Mesenchymal stem cell (in vitro differentiated cells and primary cell): ENCODE results near the gene E2F7.

ENCODE experiments used
- DNase-seq: peaks from one replicate; pipeline ENCODE4 v3.0.0-alpha.2; 2013
- H2AFZ ChIP-seq: one replicate; pipeline ENCODE4 v1.6.1; 2013; ENCODE audit warnings: low read depth, mild to moderate bottlenecking, control low read depth, inconsistent platforms, low read length, moderate library complexity
- H2AK5ac ChIP-seq: 2 replicates; pipeline ENCODE4 v1.6.1; 2013; ENCODE audit warnings: low read length, moderate library complexity, mild to moderate bottlenecking, inconsistent platforms; ENCODE audit not compliant: severe bottlenecking
- H2BK120ac ChIP-seq: one replicate; pipeline ENCODE4 v1.6.1; 2013; ENCODE audit warnings: low read depth, mild to moderate bottlenecking, inconsistent platforms, low read length, moderate library complexity
- H2BK12ac ChIP-seq, 2 experiments: one replicate each; pipeline ENCODE4 v1.6.1; 2013; ENCODE audit warnings: inconsistent platforms in 2 of 2, low read length in 2 of 2, mild to moderate bottlenecking in 2 of 2, moderate library complexity in 2 of 2, control low read depth in 1 of 2
- H2BK15ac ChIP-seq: one replicate; pipeline ENCODE4 v1.6.1; 2013; ENCODE audit warnings: mild to moderate bottlenecking, low read depth, inconsistent platforms; ENCODE audit not compliant: poor library complexity, severe bottlenecking
- H2BK5ac ChIP-seq: 2 replicates; pipeline ENCODE4 v1.6.1; 2013; ENCODE audit warnings: low read depth, mild to moderate bottlenecking, low read length, control low read depth, inconsistent platforms; ENCODE audit not compliant: poor library complexity, severe bottlenecking
- H3K14ac ChIP-seq, 2 experiments: one replicate each; pipeline ENCODE4 v1.6.1; 2013; ENCODE audit warnings: inconsistent platforms in 2 of 2, low read length in 2 of 2, control low read depth in 1 of 2, mild to moderate bottlenecking in 1 of 2, moderate library complexity in 1 of 2
- H3K18ac ChIP-seq, 2 experiments: one replicate each; pipeline ENCODE4 v1.6.1; 2013; ENCODE audit warnings: inconsistent platforms in 2 of 2, low read length in 2 of 2, control low read depth in 1 of 2, low read depth in 1 of 2, mild to moderate bottlenecking in 1 of 2
- H3K23ac ChIP-seq, 2 experiments: one replicate each; pipeline ENCODE4 v1.6.1; 2013; ENCODE audit warnings: inconsistent platforms in 2 of 2, low read length in 2 of 2, mild to moderate bottlenecking in 2 of 2, moderate library complexity in 2 of 2, control low read depth in 1 of 2
- H3K27ac ChIP-seq: 2 replicates; pipeline ENCODE4 v1.5.1; 2013; ENCODE audit warnings: mild to moderate bottlenecking, moderate library complexity, low read length, control low read depth, inconsistent platforms; ENCODE audit not compliant: poor library complexity, severe bottlenecking
- H3K27me3 ChIP-seq, 2 experiments: 2 replicates each; pipeline versions ENCODE4 v1.6.1 to v1.7.0; 2013; ENCODE audit warnings: low read length in 2 of 2, mild to moderate bottlenecking in 2 of 2, moderate library complexity in 2 of 2, control low read depth in 1 of 2, inconsistent platforms in 1 of 2; ENCODE audit not compliant: control insufficient read depth in 1 of 2, insufficient read depth in 1 of 2
- H3K36me3 ChIP-seq, 2 experiments: 2 replicates each; pipeline versions ENCODE4 v1.6.1 to v1.7.0; 2013; ENCODE audit warnings: low read length in 2 of 2, control low read depth in 1 of 2, inconsistent platforms in 1 of 2, low read depth in 1 of 2, mild to moderate bottlenecking in 1 of 2; ENCODE audit not compliant: insufficient read depth in 2 of 2, control insufficient read depth in 1 of 2
- H3K4ac ChIP-seq, 2 experiments: one replicate each; pipeline ENCODE4 v1.6.1; 2013; ENCODE audit warnings: inconsistent platforms in 2 of 2, low read length in 2 of 2, mild to moderate bottlenecking in 2 of 2, moderate library complexity in 2 of 2, control low read depth in 1 of 2, low read depth in 1 of 2
- H3K4me1 ChIP-seq: 2 replicates; pipeline ENCODE4 v1.6.1; 2013; ENCODE audit warnings: low read depth, low read length, control low read depth; ENCODE audit not compliant: control insufficient read depth, insufficient read depth
- H3K4me2 ChIP-seq: 2 replicates; pipeline ENCODE4 v1.6.1; 2013; ENCODE audit warnings: low read length, mild to moderate bottlenecking, inconsistent platforms; ENCODE audit not compliant: poor library complexity, severe bottlenecking
- H3K4me3 ChIP-seq, 2 experiments: 2 replicates each; pipeline versions ENCODE4 v1.5.1 to v1.7.0; 2013; ENCODE audit warnings: low read length in 2 of 2, mild to moderate bottlenecking in 2 of 2, control low read depth in 1 of 2, low read depth in 1 of 2; ENCODE audit not compliant: insufficient read depth in 1 of 2
- H3K79me1 ChIP-seq: replicated peaks from 2 replicates; pipeline ENCODE4 v1.6.1; 2013; ENCODE audit warnings: mild to moderate bottlenecking, control low read depth, low read length, inconsistent platforms; ENCODE audit not compliant: poor library complexity, severe bottlenecking
- H3K9ac ChIP-seq: 2 replicates; pipeline ENCODE4 v1.7.0; 2013; ENCODE audit warnings: mild to moderate bottlenecking, low read length, moderate library complexity
- H3K9me3 ChIP-seq: 2 replicates; pipeline ENCODE4 v1.7.0; 2013; ENCODE audit warnings: mild to moderate bottlenecking, low read length; ENCODE audit not compliant: control insufficient read depth
- H4K8ac ChIP-seq: one replicate; pipeline ENCODE4 v1.6.1; 2013; ENCODE audit warnings: inconsistent platforms, mild to moderate bottlenecking, low read length, moderate library complexity
- H4K91ac ChIP-seq: one replicate; pipeline ENCODE4 v1.6.1; 2013; ENCODE audit warnings: mild to moderate bottlenecking, low read length, inconsistent platforms
- WGBS: methylation state at CpG from one replicate; pipeline ENCODE4 v1.1.7; 2013; ENCODE audit warnings: mixed read lengths; 5-methylcytosine and 5-hydroxymethylcytosine counted together

The E2F7 gene

GRCh38 chr12:77054851-77055250, 10.5 kb downstream of the E2F7 start:
- no peak overlapping the region for H2AK5ac ChIP-seq
- WGBS = 96% methylated on average over 2 of the region's 4 CpGs
- no peak overlapping the region for H3K4ac ChIP-seq

GRCh38 chr12:77053259-77053658, 12.1 kb downstream of the E2F7 start:
- no CpG with 5 or more reads among the region's 1 CpG for WGBS
- H2BK15ac ChIP-seq = no peak overlapping the region
- H3K27ac ChIP-seq = no peak overlapping the region
- no peak overlapping the region for H3K4me2 ChIP-seq
- H2AFZ ChIP-seq = no peak overlapping the region
- no peaks in the 10 kb centered on the region for H3K27me3 ChIP-seq
- H3K14ac ChIP-seq = no peak overlapping the region
- no peak overlapping the region for H2BK120ac ChIP-seq
- H2BK5ac ChIP-seq = no peak overlapping the region
- H2BK12ac ChIP-seq = no peak overlapping the region
- no peak overlapping the region for H3K9ac ChIP-seq
- H3K9me3 ChIP-seq = no peaks in the 10 kb centered on the region
- no peak overlapping the region for H2AK5ac ChIP-seq
- H3K4ac ChIP-seq = no peak overlapping the region
- no peak overlapping the region for H3K18ac ChIP-seq
- no peaks in the 10 kb centered on the region for H3K4me1 ChIP-seq
- peaks cover 17% of the 10 kb centered on the region for H3K79me1 ChIP-seq
- H3K36me3 ChIP-seq = peaks cover 0 to 50% of the 10 kb centered on the region in 2 experiments
- DNase-seq = no peak
- H4K91ac ChIP-seq = no peak overlapping the region
- H3K4me3 ChIP-seq = no peak overlapping the region
- H4K8ac ChIP-seq = no peak overlapping the region
- H3K23ac ChIP-seq = no peak overlapping the region

More at GRCh38 chr12:77054851-77055250, 10.5 kb downstream of the E2F7 start:
- Histone ChIP-seq H3K36me3 (peaks cover 0 to 55% of the 10 kb centered on the region in 2 experiments), H3K27ac (no peak overlapping the region), H3K9ac (no peak overlapping the region), H4K8ac (no peak overlapping the region), H4K91ac (no peak overlapping the region), H3K79me1 (peaks cover 12% of the 10 kb centered on the region), H2BK5ac (no peak overlapping the region), H3K18ac (no peak overlapping the region), H3K9me3 (no peaks in the 10 kb centered on the region), H3K4me2 (no peak overlapping the region), H2BK120ac (no peak overlapping the region), H3K27me3 (no peaks in the 10 kb centered on the region), H2BK12ac (no peak overlapping the region), H3K23ac (no peak overlapping the region), H2BK15ac (no peak overlapping the region), H3K14ac (no peak overlapping the region), H3K4me3 (no peak overlapping the region), H2AFZ (no peak overlapping the region), H3K4me1 (peaks cover 3% of the 10 kb centered on the region)
- no peak for DNase-seq

- Histone ChIP-seq H2BK12ac (no peak overlapping the region), H2BK120ac (no peak overlapping the region), H4K91ac (no peak overlapping the region), H2BK15ac (no peak overlapping the region), H3K18ac (no peak overlapping the region), H4K8ac (no peak overlapping the region), H3K23ac (no peak overlapping the region), H3K4me1 (no peaks in the 10 kb centered on the region), H3K4me2 (no peak overlapping the region), H3K27ac (no peak overlapping the region), H3K27me3 (no peaks in the 10 kb centered on the region), H3K14ac (no peak overlapping the region), H2AK5ac (no peak overlapping the region), H2AFZ (no peak overlapping the region), H3K9me3 (no peaks in the 10 kb centered on the region), H3K4me3 (no peak overlapping the region), H3K4ac (no peak overlapping the region), H3K9ac (no peak overlapping the region), H3K36me3 (peaks cover 3 to 68% of the 10 kb centered on the region in 2 experiments), H2BK5ac (no peak overlapping the region), H3K79me1 (peaks cover 9% of the 10 kb centered on the region)
- DNase-seq = peak; percentile 68
- WGBS = 30% methylated on average over 1 of the region's 4 CpGs
Observed at GRCh38 chr12:77049767-77050353, 15.5 kb downstream of the E2F7 start.

GRCh38 chr12:77047341-77048109, 17.8 kb downstream of the E2F7 start:
- Histone ChIP-seq H3K4me3 (no peak overlapping the region), H3K18ac (no peak overlapping the region), H2BK120ac (no peak overlapping the region), H2BK12ac (no peak overlapping the region), H3K4ac (no peak overlapping the region), H2BK5ac (no peak overlapping the region), H3K9ac (no peak overlapping the region), H4K8ac (no peak overlapping the region), H3K14ac (no peak overlapping the region), H3K36me3 (peaks cover 10 to 69% of the 10 kb centered on the region in 2 experiments), H3K27me3 (no peaks in the 10 kb centered on the region), H2AK5ac (no peak overlapping the region), H3K4me2 (no peak overlapping the region), H3K23ac (no peak overlapping the region), H2AFZ (no peak overlapping the region), H3K27ac (no peak overlapping the region), H3K79me1 (peaks cover 9% of the 10 kb centered on the region), H2BK15ac (no peak overlapping the region), H3K4me1 (no peaks in the 10 kb centered on the region), H3K9me3 (no peaks in the 10 kb centered on the region), H4K91ac (no peak overlapping the region)
- WGBS = 96% methylated on average over 4 of the region's 6 CpGs
- DNase-seq = no peak
